DND-41 (cell line): ENCODE results near the gene ADCK1.

ENCODE experiments used
- EZH2 ChIP-seq: IDR thresholded peaks from 3 replicates; pipeline ENCODE4 v1.6.1; 2012; ENCODE audit warnings: borderline replicate concordance, low read depth, mild to moderate bottlenecking, moderate library complexity, low read length, inconsistent platforms; ENCODE audit not compliant: severe bottlenecking
- TF ChIP-seq, protein P1 (sequence below): IDR thresholded peaks from 2 replicates; pipeline ENCODE4 v1.5.1; 2012; ENCODE audit warnings: borderline replicate concordance, low read length, moderate library complexity, mild to moderate bottlenecking; ENCODE audit not compliant: poor library complexity, severe bottlenecking; ENCODE audit errors: extremely low read depth

DNA sequence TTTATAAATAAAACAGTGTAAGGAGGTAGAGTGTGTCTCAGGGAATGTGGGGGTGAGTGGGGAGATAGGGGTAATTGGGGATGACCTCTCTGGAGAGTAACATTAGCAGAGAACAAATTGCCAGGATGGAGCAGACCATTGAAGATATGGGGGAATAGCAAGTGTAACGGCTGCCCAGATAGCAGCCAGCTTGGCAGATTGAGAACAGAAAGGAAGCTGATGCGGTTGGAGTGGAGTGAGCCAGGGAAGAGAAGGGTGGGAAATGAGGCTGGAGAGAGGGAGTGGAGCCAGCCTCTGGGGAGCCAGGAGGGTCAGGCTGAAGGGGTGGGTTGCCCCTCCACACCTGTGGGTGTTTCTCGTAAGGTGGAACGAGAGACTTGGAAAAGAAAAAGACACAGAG lies 5.6 kb upstream of the ADCK1 start:
- TF ChIP-seq, protein P1, sequence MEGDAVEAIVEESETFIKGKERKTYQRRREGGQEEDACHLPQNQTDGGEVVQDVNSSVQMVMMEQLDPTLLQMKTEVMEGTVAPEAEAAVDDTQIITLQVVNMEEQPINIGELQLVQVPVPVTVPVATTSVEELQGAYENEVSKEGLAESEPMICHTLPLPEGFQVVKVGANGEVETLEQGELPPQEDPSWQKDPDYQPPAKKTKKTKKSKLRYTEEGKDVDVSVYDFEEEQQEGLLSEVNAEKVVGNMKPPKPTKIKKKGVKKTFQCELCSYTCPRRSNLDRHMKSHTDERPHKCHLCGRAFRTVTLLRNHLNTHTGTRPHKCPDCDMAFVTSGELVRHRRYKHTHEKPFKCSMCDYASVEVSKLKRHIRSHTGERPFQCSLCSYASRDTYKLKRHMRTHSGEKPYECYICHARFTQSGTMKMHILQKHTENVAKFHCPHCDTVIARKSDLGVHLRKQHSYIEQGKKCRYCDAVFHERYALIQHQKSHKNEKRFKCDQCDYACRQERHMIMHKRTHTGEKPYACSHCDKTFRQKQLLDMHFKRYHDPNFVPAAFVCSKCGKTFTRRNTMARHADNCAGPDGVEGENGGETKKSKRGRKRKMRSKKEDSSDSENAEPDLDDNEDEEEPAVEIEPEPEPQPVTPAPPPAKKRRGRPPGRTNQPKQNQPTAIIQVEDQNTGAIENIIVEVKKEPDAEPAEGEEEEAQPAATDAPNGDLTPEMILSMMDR: no peak
- TF ChIP-seq EZH2: no peak
